ENCODE measurements around the gene HLA-DQB1.

The HLA-DQB1 gene

GRCh38 chr6:32623693-32624092, 42.8 kb downstream of the HLA-DQB1 start:
- no peak for DNase-seq

GRCh38 chr6:32622545-32623401, 43.7 kb downstream of the HLA-DQB1 start:
- DNase-seq = no peak

- no peak for DNase-seq
Measured at GRCh38 chr6:32621372-32621771, 45.1 kb downstream of the HLA-DQB1 start.

GRCh38 chr6:32617751-32618150, 48.7 kb downstream of the HLA-DQB1 start:
- DNase-seq = no peak

- no peak for DNase-seq
Measured at GRCh38 chr6:32615885-32616532, 50.4 kb downstream of the HLA-DQB1 start.

- DNase-seq = no peak
Measured at GRCh38 chr6:32614366-32615081, 51.9 kb downstream of the HLA-DQB1 start.

GRCh38 chr6:32613475-32613874, 53.0 kb downstream of the HLA-DQB1 start:
- DNase-seq = no peak

- DNase-seq = no peak
Measured at GRCh38 chr6:32610682-32611296, 55.7 kb downstream of the HLA-DQB1 start.

- DNase-seq = peak; percentile 39
Measured at GRCh38 chr6:32609731-32610640, 56.5 kb downstream of the HLA-DQB1 start.
